OCI-LY1 (cell line): ENCODE measurements around the gene NEK5.

Experiments used
- H2AFZ ChIP-seq: fragments of 200-600 bp; sonication (generic), shearing (Covaris generic); 2 replicates; pipeline ENCODE4 v1.6.0; 2014; ENCODE audit warnings: antibody characterized with exemption, mild to moderate bottlenecking, low read length
- H3F3A ChIP-seq: fragments of 200-600 bp; sonication (generic), shearing (Covaris generic); 2 replicates; pipeline ENCODE4 v1.6.0; 2014; ENCODE audit warnings: mild to moderate bottlenecking, antibody characterized with exemption, low read length, moderate library complexity; ENCODE audit not compliant: insufficient read depth
- H3K27ac ChIP-seq: fragments of 200-600 bp; sonication (generic); 2 replicates; pipeline ENCODE4 v1.5.1; 2014; ENCODE audit warnings: low read length, mixed run types, mild to moderate bottlenecking, low read depth; ENCODE audit not compliant: poor library complexity, severe bottlenecking
- H3K27me3 ChIP-seq: fragments of 200-600 bp; sonication (generic); 2 replicates; pipeline ENCODE4 v1.6.0; 2014; ENCODE audit warnings: antibody characterized with exemption, mild to moderate bottlenecking, low read length, moderate library complexity; ENCODE audit not compliant: insufficient read depth
- H3K36me3 ChIP-seq: fragments of 200-600 bp; sonication (generic); 2 replicates; pipeline ENCODE4 v1.6.1; 2014; ENCODE audit warnings: mild to moderate bottlenecking, antibody characterized with exemption, low read length, moderate library complexity, mixed read lengths; ENCODE audit not compliant: insufficient read depth
- H3K4me1 ChIP-seq: fragments of 200-600 bp; sonication (generic); 2 replicates; pipeline ENCODE4 v1.5.1; 2014; ENCODE audit warnings: mild to moderate bottlenecking, low read length, moderate library complexity; ENCODE audit not compliant: insufficient read depth, severe bottlenecking
- H3K4me2 ChIP-seq: fragments of 200-600 bp; sonication (generic), shearing (Covaris generic); 2 replicates; pipeline ENCODE4 v1.6.1; 2014; ENCODE audit warnings: low read length
- H3K4me3 ChIP-seq: fragments of 200-600 bp; sonication (generic); 2 replicates; pipeline ENCODE4 v1.5.1; 2014; ENCODE audit warnings: low read length, low read depth, mild to moderate bottlenecking, mixed read lengths; ENCODE audit not compliant: poor library complexity, severe bottlenecking
- H3K79me2 ChIP-seq: fragments of 200-600 bp; shearing (Covaris generic); 2 replicates; pipeline ENCODE4 v1.6.1; 2016; ENCODE audit warnings: mixed run types, low read length, mixed read lengths; ENCODE audit not compliant: insufficient read depth
- H3K9ac ChIP-seq: fragments of 200-600 bp; sonication (generic), shearing (Covaris generic); 2 replicates; pipeline ENCODE4 v1.6.1; 2014; ENCODE audit warnings: mild to moderate bottlenecking, low read length, mixed read lengths
- H3K9me2 ChIP-seq: fragments of 200-600 bp; sonication (generic), shearing (Covaris generic); 2 replicates; pipeline ENCODE4 v1.6.1; 2014; ENCODE audit warnings: low read depth, mild to moderate bottlenecking, low read length, mixed read lengths
- H3K9me3 ChIP-seq: fragments of 200-600 bp; shearing (Covaris generic); 2 replicates; pipeline ENCODE4 v1.6.1; 2014; ENCODE audit warnings: low read length, mixed read lengths
- H4K20me1 ChIP-seq: fragments of 200-600 bp; sonication (generic), shearing (Covaris generic); 2 replicates; pipeline ENCODE4 v1.6.0; 2016; ENCODE audit warnings: mild to moderate bottlenecking, low read length; ENCODE audit not compliant: insufficient read depth
- EZH2 ChIP-seq: fragments of 200-600 bp; sonication (generic), shearing (Covaris generic); IDR thresholded peaks from 2 replicates; pipeline ENCODE4 v1.8.0; 2017; ENCODE audit warnings: borderline replicate concordance, mixed run types, mild to moderate bottlenecking, antibody characterized with exemption, low read length, moderate library complexity, mixed read lengths
- TF ChIP-seq, protein P1 (sequence below): fragments of 200-600 bp; sonication (generic), shearing (Covaris generic); IDR thresholded peaks from 2 replicates; pipeline ENCODE4 v1.5.1; 2017; ENCODE audit warnings: mild to moderate bottlenecking, antibody characterized with exemption, low read length, moderate library complexity, mixed read lengths

NEK5 gene

DNA sequence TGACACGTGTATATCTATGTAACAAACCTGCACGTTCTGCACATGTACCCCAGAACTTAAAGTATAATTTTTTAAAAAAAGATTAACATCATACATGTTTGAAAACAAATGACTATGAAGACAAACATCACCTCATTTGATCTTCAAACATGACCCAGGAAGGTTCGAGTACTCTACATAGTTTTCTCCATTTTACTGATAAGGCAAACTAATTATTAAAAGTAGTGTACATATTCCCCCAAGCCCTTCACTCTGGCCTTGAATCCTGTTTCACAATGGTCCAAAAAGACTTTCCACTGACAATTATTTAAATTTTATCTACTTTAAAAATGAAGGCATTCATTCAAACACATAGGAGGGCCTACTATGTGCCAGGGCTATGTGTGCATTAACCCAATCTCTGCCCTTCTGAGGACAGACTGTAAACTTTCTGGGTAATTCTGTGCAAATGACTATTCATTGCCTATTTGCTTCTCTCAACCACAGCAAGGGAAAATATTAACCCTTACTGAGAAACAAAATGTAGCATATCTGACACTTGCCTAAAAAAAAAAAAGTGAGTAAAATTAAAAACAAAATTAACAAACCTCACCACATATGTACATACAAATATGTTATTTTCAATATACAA, 139.8 kb downstream of the NEK5 start:
- Histone ChIP-seq H3K79me2 (no peaks in the 10 kb centered on the region), H4K20me1 (no peaks in the 10 kb centered on the region), H3K9me2 (no peaks in the 10 kb centered on the region)

More for the DNA sequence above, 139.8 kb downstream of the NEK5 start:
- no peak overlapping the region for H3K27ac ChIP-seq
- H3K4me1 ChIP-seq, result no peaks in the 10 kb centered on the region
- no peaks in the 10 kb centered on the region for H3F3A ChIP-seq
- no peaks in the 10 kb centered on the region for H3K36me3 ChIP-seq
- no peaks in the 10 kb centered on the region for H3K9me3 ChIP-seq
- H3K4me3 ChIP-seq, result no peak overlapping the region
- H3K4me2 ChIP-seq, result no peak overlapping the region
- H3K27me3 ChIP-seq, result no peaks in the 10 kb centered on the region
- H2AFZ ChIP-seq, result no peak overlapping the region
- no peak overlapping the region for H3K9ac ChIP-seq
- TF ChIP-seq EZH2, result no peak
- TF ChIP-seq, protein P1, sequence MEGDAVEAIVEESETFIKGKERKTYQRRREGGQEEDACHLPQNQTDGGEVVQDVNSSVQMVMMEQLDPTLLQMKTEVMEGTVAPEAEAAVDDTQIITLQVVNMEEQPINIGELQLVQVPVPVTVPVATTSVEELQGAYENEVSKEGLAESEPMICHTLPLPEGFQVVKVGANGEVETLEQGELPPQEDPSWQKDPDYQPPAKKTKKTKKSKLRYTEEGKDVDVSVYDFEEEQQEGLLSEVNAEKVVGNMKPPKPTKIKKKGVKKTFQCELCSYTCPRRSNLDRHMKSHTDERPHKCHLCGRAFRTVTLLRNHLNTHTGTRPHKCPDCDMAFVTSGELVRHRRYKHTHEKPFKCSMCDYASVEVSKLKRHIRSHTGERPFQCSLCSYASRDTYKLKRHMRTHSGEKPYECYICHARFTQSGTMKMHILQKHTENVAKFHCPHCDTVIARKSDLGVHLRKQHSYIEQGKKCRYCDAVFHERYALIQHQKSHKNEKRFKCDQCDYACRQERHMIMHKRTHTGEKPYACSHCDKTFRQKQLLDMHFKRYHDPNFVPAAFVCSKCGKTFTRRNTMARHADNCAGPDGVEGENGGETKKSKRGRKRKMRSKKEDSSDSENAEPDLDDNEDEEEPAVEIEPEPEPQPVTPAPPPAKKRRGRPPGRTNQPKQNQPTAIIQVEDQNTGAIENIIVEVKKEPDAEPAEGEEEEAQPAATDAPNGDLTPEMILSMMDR, result no peak
